Measurements from ENCODE around the gene ASB15. TPM values are rescaled to one million over a fixed set of nuclear protein-coding genes. Genes with fewer than 3 reads are reported as not detected.

Gene ASB15
- total and polyA plus RNA-seq, 10 donors: 0.03 TPM; not detected in 9

DNA sequence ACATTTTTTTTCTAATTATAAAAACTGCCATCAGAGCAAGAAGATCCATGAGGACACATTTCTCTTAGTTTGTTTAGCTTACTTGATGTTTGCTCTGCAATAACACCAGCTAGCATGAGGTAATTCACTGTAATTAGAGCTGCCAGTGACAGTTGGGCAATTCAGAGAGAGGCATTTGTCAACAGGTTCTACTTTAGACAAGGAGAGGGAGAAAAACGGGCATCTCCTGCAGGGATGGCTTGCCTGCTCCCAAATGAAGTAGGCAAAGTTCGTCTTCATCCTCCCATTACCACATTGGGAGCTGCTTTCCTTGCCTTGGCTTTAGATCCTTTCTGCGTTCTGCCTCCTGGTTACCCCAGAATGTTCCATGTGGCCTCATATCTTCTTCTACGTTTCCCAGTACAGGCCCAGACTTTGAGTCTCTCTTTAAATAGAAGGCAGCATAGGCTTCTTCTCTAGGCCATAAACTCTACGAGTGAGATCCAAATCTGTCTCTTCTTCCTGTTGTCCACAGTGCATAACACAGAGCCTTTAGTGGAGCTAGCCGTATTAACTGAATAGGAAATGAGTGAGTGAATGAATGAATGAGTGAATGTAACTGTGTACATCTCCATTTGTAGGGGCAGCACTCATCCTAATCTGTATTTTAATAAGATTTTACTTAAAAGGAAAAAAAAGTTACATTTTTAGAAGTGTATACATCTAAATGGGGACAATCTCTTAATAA is 21.2 kb downstream of the ASB15 start:
- Histone ChIP-seq H3K4me1 (no peaks in the 10 kb centered on the region), H3K9me3 (no peaks in the 10 kb centered on the region), H3K36me3 (no peaks in the 10 kb centered on the region), H3K4me3 (no peak overlapping the region), H3K27me3 (replicated peaks in 1 of 7) (no peaks in the 10 kb centered on the region), H3K27ac (no peak overlapping the region)
- no peak for DNase-seq
- TF ChIP-seq, protein P1, sequence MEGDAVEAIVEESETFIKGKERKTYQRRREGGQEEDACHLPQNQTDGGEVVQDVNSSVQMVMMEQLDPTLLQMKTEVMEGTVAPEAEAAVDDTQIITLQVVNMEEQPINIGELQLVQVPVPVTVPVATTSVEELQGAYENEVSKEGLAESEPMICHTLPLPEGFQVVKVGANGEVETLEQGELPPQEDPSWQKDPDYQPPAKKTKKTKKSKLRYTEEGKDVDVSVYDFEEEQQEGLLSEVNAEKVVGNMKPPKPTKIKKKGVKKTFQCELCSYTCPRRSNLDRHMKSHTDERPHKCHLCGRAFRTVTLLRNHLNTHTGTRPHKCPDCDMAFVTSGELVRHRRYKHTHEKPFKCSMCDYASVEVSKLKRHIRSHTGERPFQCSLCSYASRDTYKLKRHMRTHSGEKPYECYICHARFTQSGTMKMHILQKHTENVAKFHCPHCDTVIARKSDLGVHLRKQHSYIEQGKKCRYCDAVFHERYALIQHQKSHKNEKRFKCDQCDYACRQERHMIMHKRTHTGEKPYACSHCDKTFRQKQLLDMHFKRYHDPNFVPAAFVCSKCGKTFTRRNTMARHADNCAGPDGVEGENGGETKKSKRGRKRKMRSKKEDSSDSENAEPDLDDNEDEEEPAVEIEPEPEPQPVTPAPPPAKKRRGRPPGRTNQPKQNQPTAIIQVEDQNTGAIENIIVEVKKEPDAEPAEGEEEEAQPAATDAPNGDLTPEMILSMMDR (IDR thresholded peaks at IDR 0.05 in 8 of 11, conservative IDR thresholded peaks at IDR 0.05 in 3 of 11): no peak
- TF ChIP-seq POLR2AphosphoS5 (IDR thresholded peaks at IDR 0.05): no peak
- no peak for TF ChIP-seq POLR2A (IDR thresholded peaks at IDR 0.05)
- 83 to 89% (median 87%) methylated on average over 6 of the region's 6 CpGs for WGBS, 5 donors
- intact Hi-C loops (cut with DNase I; ENCODE audit: low total_unique reads): no loop called here

DNA sequence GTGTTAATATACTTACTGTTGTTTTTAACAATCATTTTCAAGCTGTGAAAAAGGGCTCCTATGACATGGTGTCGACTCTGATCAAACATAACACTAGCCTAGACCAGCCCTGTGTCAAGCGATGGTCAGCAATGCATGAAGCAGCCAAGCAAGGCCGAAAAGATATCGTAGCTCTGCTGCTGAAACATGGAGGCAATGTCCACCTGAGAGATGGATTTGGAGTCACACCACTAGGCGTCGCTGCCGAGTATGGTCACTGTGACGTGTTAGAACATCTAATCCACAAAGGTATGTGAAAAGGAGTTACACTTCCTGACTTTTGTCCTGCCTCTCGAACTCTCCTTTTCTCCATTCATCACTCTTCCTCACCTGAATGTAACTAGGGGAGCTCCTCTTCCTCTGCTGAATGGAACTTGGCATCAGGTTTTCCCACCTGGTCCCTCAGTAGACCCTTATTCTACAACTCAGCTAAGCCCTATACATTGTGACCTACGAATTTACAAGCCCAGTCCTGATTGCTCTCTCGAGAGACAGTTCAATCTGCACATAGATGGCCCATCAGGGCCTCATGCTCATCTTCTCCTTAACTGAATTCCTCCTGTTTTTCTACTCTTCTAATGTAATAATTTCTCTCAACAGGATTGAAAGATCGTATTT is 23.0 kb downstream of the ASB15 start:
- TF ChIP-seq, protein P1 (IDR thresholded peaks at IDR 0.05 in 8 of 11, conservative IDR thresholded peaks at IDR 0.05 in 3 of 11): peak in 8 of 11 experiments; percentile 31 to 65 (median 58)
- TF ChIP-seq POLR2AphosphoS5 (IDR thresholded peaks at IDR 0.05) (no peak), POLR2A (IDR thresholded peaks at IDR 0.05) (no peak)
- Histone ChIP-seq H3K4me1 (no peaks in the 10 kb centered on the region), H3K27ac (no peak overlapping the region), H3K4me3 (no peak overlapping the region), H3K36me3 (no peaks in the 10 kb centered on the region), H3K9me3 (no peaks in the 10 kb centered on the region), H3K27me3 (replicated peaks in 1 of 7) (no peaks in the 10 kb centered on the region)
- WGBS, 5 donors: 57 to 62% (median 58%) methylated on average over 12 of the region's 12 CpGs
- intact Hi-C loops (cut with DNase I; ENCODE audit: low total_unique reads): no loop called here
- peak; percentile 83 for DNase-seq

DNA sequence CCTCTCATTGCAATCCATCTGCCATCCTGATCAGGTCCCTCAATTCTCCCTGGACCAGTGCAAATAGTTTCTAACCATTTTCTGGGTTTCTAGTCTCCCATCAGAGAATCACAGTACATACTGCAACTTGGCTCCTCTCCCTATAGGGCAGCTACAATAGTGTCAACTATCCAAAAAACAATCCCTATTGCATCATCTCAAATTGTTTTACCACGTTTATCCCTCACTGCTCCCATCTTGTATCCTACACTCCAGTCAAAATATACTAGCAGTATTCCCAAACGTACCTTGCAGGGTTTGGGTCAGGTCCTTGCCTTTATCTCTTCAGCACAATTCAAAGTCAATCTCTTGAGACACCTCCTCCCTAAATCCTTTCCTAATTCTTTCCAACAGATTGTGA is 23.6 kb downstream of the ASB15 start:
- H3K27ac ChIP-seq: no peak overlapping the region
- H3K36me3 ChIP-seq: no peaks in the 10 kb centered on the region
- DNase-seq: no peak
- H3K4me3 ChIP-seq: no peak overlapping the region
- intact Hi-C loops (cut with DNase I; ENCODE audit: low total_unique reads): no loop called here
- WGBS, 5 donors: 64 to 72% (median 71%) methylated on average over 2 of the region's 2 CpGs
- H3K27me3 ChIP-seq (replicated peaks in 1 of 7): no peaks in the 10 kb centered on the region
- no peak for TF ChIP-seq POLR2A (IDR thresholded peaks at IDR 0.05)
- H3K4me1 ChIP-seq: no peaks in the 10 kb centered on the region
- no peaks in the 10 kb centered on the region for H3K9me3 ChIP-seq

DNA sequence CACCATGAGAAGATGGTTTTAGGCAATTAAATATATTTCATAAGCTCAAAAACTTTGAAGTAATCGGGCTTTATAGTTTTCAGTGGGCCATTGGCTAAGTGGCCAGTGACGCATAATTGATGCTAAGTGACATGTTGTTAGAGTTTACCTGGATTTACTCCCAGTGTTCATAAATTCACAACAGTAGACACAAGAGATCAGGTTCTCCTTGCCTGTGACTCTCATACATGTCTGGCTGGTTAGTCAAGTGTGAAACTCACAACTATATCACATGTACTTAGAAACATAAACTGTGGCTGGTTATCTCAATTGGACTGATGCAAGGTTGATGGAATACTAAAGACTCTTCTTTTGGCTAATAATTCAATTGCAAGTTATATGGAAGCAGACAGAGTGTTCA is 26.2 kb downstream of the ASB15 start:
- no peaks in the 10 kb centered on the region for H3K27me3 ChIP-seq (replicated peaks in 1 of 7)
- WGBS, 5 donors: 94 to 100% (median 96%) methylated on average over 2 of the region's 2 CpGs
- intact Hi-C loops (cut with DNase I; ENCODE audit: low total_unique reads): no loop called here
- H3K27ac ChIP-seq: no peak overlapping the region
- no peaks in the 10 kb centered on the region for H3K9me3 ChIP-seq
- no peak overlapping the region for H3K4me3 ChIP-seq
- no peak for DNase-seq
- H3K36me3 ChIP-seq: no peaks in the 10 kb centered on the region
- no peaks in the 10 kb centered on the region for H3K4me1 ChIP-seq
- no peak for TF ChIP-seq POLR2AphosphoS5 (IDR thresholded peaks at IDR 0.05)

DNA sequence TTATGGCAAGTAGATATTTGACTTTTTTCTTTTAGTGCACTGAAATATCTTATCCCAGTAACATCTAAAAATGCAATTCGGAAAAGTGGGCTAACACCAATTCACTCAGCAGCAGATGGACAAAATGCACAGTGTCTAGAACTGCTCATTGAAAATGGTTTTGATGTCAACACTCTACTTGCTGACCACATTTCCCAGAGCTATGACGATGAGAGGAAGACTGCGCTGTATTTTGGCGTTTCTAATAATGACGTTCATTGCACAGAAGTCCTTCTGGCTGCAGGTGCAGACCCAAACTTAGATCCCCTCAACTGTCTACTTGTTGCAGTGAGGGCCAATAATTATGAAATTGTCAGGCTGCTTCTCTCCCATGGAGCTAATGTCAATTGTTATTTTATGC is 27.2 kb downstream of the ASB15 start:
- TF ChIP-seq POLR2A (IDR thresholded peaks at IDR 0.05) (no peak), POLR2AphosphoS5 (IDR thresholded peaks at IDR 0.05) (no peak)
- TF ChIP-seq, protein P1 (IDR thresholded peaks at IDR 0.05 in 8 of 11, conservative IDR thresholded peaks at IDR 0.05 in 3 of 11): no peak
- H3K9me3 ChIP-seq: no peaks in the 10 kb centered on the region
- DNase-seq: no peak
- no peak overlapping the region for H3K27ac ChIP-seq
- no peaks in the 10 kb centered on the region for H3K4me1 ChIP-seq
- H3K27me3 ChIP-seq (replicated peaks in 1 of 7): no peaks in the 10 kb centered on the region
- intact Hi-C loops (cut with DNase I; ENCODE audit: low total_unique reads): no loop called here
- 84 to 92% (median 91%) methylated on average over 5 of the region's 5 CpGs for WGBS, 5 donors
- H3K36me3 ChIP-seq: no peaks in the 10 kb centered on the region
- no peak overlapping the region for H3K4me3 ChIP-seq

All from spleen (tissue), 11 donors.